Smooth muscle cell of the brain vasculature (primary cell): ENCODE results near the gene MTA1.

Experiments
- DNase-seq: peaks from one replicate; pipeline ENCODE4 v3.0.0-alpha.2; 2012; ENCODE audit warnings: low read depth, low spot score

Gene MTA1

GRCh38 chr14:105498430-105499255 is 79.0 kb downstream of the MTA1 start:
- DNase-seq, result no peak

GRCh38 chr14:105499256-105500035 is 79.8 kb downstream of the MTA1 start:
- no peak for DNase-seq

- DNase-seq, result no peak
Measured at GRCh38 chr14:105500036-105500725, 80.6 kb downstream of the MTA1 start.

- no peak for DNase-seq
Measured at GRCh38 chr14:105500726-105501101, 81.1 kb downstream of the MTA1 start.

- no peak for DNase-seq
Measured at GRCh38 chr14:105501504-105502291, 82.1 kb downstream of the MTA1 start.

GRCh38 chr14:105502446-105503295 is 83.0 kb downstream of the MTA1 start:
- DNase-seq, result no peak

GRCh38 chr14:105503296-105503640 is 83.6 kb downstream of the MTA1 start:
- no peak for DNase-seq

GRCh38 chr14:105503935-105504692 is 84.5 kb downstream of the MTA1 start:
- no peak for DNase-seq

GRCh38 chr14:105505101-105505500 is 85.5 kb downstream of the MTA1 start:
- DNase-seq, result no peak

GRCh38 chr14:105507247-105507646 is 87.6 kb downstream of the MTA1 start:
- no peak for DNase-seq

- DNase-seq, result no peak
Measured at GRCh38 chr14:105508069-105508468, 88.4 kb downstream of the MTA1 start.

- no peak for DNase-seq
Measured at GRCh38 chr14:105508601-105509000, 89.0 kb downstream of the MTA1 start.

GRCh38 chr14:105517096-105517495 is 97.5 kb downstream of the MTA1 start:
- no peak for DNase-seq

- no peak for DNase-seq
Measured at GRCh38 chr14:105519946-105520698, 100.5 kb downstream of the MTA1 start.
